ENCODE data around the gene RAPGEF1. TPM values are rescaled to one million over a fixed set of nuclear protein-coding genes. Genes with fewer than 3 reads are reported as not detected.
A peak's percentile ranks its signal among the peaks of the same experiment; 100 is the strongest.
"Not testable (repeated sequence)": the region's sequence is repeated elsewhere in the genome, so short reads cannot be mapped to it uniquely, and the experiment has no call there.

RAPGEF1 gene
- 100 to 1,000 TPM in 2 of 12 donors, 10 to 100 TPM in 9, not detected in 1; 68.2 to 123 (median 82.8) TPM for polyA plus RNA-seq (ENCODE audit: insufficient read length in 12 of 12)
- long read RNA-seq, donor 1, full-length matches to known transcripts: 1 of 1 reads
- long read RNA-seq, donor 1, partial matches to known transcripts: 0 of 1 reads
- long read RNA-seq, donor 1, other reads (novel, unspliced or antisense): 0 of 1 reads
- long read RNA-seq, donor 2, partial matches to known transcripts: 16 of 16 reads
- long read RNA-seq, donor 2, other reads (novel, unspliced or antisense): 0 of 16 reads
- long read RNA-seq, donor 3: 0 reads
- long read RNA-seq, donor 4: 0 reads
- long read RNA-seq, donor 5: 0 reads
- long read RNA-seq, donor 6: 0 reads
- long read RNA-seq, donor 7, partial matches to known transcripts: 0 of 1 reads
- long read RNA-seq, donor 7, other reads (novel, unspliced or antisense): 0 of 1 reads
- long read RNA-seq, donor 8, full-length matches to known transcripts: 1 of 7 reads
- long read RNA-seq, donor 8, partial matches to known transcripts: 6 of 7 reads
- long read RNA-seq, donor 8, other reads (novel, unspliced or antisense): 0 of 7 reads
- long read RNA-seq, donor 9: 0 reads
- long read RNA-seq, donor 10, partial matches to known transcripts: 5 of 5 reads
- long read RNA-seq, donor 10, other reads (novel, unspliced or antisense): 0 of 5 reads
- long read RNA-seq, donor 11: 0 reads

- no peak for DNase-seq
These were observed at the start of gene RAPGEF1 for GRCh38 chr9:131739959-131740648. Gene RAPGEF1 (minus strand): TSS chr9:131740076. CDS start chr9:131739830, 246 bp downstream.

GRCh38 chr9:131788851-131789250, 49.0 kb upstream of the RAPGEF1 start:
- DNase-seq: no peak

GRCh38 chr9:131787838-131788237, 48.0 kb upstream of the RAPGEF1 start:
- DNase-seq: no peak

- no peak for DNase-seq
These were observed 45.0 kb upstream of the RAPGEF1 start for GRCh38 chr9:131784748-131785501.

GRCh38 chr9:131781069-131781468, 41.2 kb upstream of the RAPGEF1 start:
- DNase-seq: no peak

- DNase-seq: peak; percentile 41
These were observed 36.6 kb upstream of the RAPGEF1 start for GRCh38 chr9:131776473-131776872.

GRCh38 chr9:131776036-131776435, 36.2 kb upstream of the RAPGEF1 start:
- no peak for DNase-seq

GRCh38 chr9:131774636-131775035, 34.8 kb upstream of the RAPGEF1 start:
- DNase-seq: no peak

- DNase-seq: peak; percentile 74
These were observed 34.1 kb upstream of the RAPGEF1 start for GRCh38 chr9:131773911-131774379.

GRCh38 chr9:131772940-131773339, 33.1 kb upstream of the RAPGEF1 start:
- DNase-seq: no peak

GRCh38 chr9:131771646-131772045, 31.8 kb upstream of the RAPGEF1 start:
- DNase-seq: no peak

- DNase-seq: no peak
These were observed 29.5 kb upstream of the RAPGEF1 start for GRCh38 chr9:131769361-131769760.

- no peak for DNase-seq
These were observed 24.7 kb upstream of the RAPGEF1 start for GRCh38 chr9:131764568-131764967.

- peak; percentile 66 for DNase-seq
These were observed 22.6 kb upstream of the RAPGEF1 start for GRCh38 chr9:131762356-131762932.

GRCh38 chr9:131759017-131759647, 19.3 kb upstream of the RAPGEF1 start:
- no peak for DNase-seq

- no peak for DNase-seq
These were observed 17.7 kb upstream of the RAPGEF1 start for GRCh38 chr9:131757549-131757948.

- peak; percentile 74 for DNase-seq
These were observed 15.8 kb upstream of the RAPGEF1 start for GRCh38 chr9:131755541-131756198.

GRCh38 chr9:131754846-131755245, 15.0 kb upstream of the RAPGEF1 start:
- no peak for DNase-seq

GRCh38 chr9:131753751-131754150, 13.9 kb upstream of the RAPGEF1 start:
- DNase-seq: not testable (repeated sequence)

GRCh38 chr9:131752231-131752884, 12.5 kb upstream of the RAPGEF1 start:
- no peak for DNase-seq
